Body of pancreas (tissue), 4 donors: ENCODE data around the gene WLS.

Experiments
- POLR2A ChIP-seq, 3 donors: fragments of 450-650 bp; IDR thresholded peaks; one replicate each; pipeline ENCODE4 v1.6.1; 2016; ENCODE audit warnings: antibody characterized with exemption in 3 of 3, mild to moderate bottlenecking in 2 of 3
- TF ChIP-seq, protein P1 (sequence below), 7 experiments: fragments of 450-650 bp in 4 of 7; fragments of 200-600 bp in 3 of 7; sonication (generic) in 3 of 7; IDR thresholded peaks; one replicate each; pipeline ENCODE4 v1.5.1; 2016 to 2019; ENCODE audit warnings: antibody characterized with exemption in 7 of 7

- TF ChIP-seq, protein P1, sequence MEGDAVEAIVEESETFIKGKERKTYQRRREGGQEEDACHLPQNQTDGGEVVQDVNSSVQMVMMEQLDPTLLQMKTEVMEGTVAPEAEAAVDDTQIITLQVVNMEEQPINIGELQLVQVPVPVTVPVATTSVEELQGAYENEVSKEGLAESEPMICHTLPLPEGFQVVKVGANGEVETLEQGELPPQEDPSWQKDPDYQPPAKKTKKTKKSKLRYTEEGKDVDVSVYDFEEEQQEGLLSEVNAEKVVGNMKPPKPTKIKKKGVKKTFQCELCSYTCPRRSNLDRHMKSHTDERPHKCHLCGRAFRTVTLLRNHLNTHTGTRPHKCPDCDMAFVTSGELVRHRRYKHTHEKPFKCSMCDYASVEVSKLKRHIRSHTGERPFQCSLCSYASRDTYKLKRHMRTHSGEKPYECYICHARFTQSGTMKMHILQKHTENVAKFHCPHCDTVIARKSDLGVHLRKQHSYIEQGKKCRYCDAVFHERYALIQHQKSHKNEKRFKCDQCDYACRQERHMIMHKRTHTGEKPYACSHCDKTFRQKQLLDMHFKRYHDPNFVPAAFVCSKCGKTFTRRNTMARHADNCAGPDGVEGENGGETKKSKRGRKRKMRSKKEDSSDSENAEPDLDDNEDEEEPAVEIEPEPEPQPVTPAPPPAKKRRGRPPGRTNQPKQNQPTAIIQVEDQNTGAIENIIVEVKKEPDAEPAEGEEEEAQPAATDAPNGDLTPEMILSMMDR (IDR thresholded peaks at IDR 0.05) = no peak
- TF ChIP-seq POLR2A (IDR thresholded peaks at IDR 0.05) = no peak
Measured at GRCh38 chr1:68115308-68115707, 117.0 kb downstream of the WLS start.
